Calu3 (cell line): ENCODE measurements around the gene RAD51B. TPM values are rescaled to one million over a fixed set of nuclear protein-coding genes. Genes with fewer than 3 reads are reported as not detected.

Experiments
- BruUV-seq: library from RNA; stranded (reverse); fragments of 400-500 nt; replicated peaks from 2 replicates; lab custom pipeline; 2021; lab: Mats Ljungman, UMichigan
- CTCF ChIA-PET: fragments of 300-600 bp; sonication (Branson Sonifier 250); formaldehyde crosslinking; loops from one replicate; lab custom pipeline; 2022; ENCODE audit warnings: antibody characterized with exemption; lab: Charles Lee
- DNase-seq: peaks from one replicate; pipeline ENCODE4 v3.0.0; 2022
- H3K27ac Mint-ChIP-seq: one replicate; pipeline ENCODE4 v1.8.0; 2022; ENCODE audit warnings: mixed read lengths; ENCODE audit not compliant: unreplicated experiment
- H3K27me3 Mint-ChIP-seq: one replicate; pipeline ENCODE4 v1.8.0; 2022; ENCODE audit warnings: mixed read lengths; ENCODE audit not compliant: unreplicated experiment
- H3K36me3 Mint-ChIP-seq: one replicate; pipeline ENCODE4 v1.8.0; 2022; ENCODE audit warnings: mild to moderate bottlenecking, moderate library complexity, mixed read lengths; ENCODE audit not compliant: insufficient read depth, unreplicated experiment
- H3K4me1 Mint-ChIP-seq: one replicate; pipeline ENCODE4 v1.8.0; 2022; ENCODE audit warnings: mild to moderate bottlenecking, low read depth, mixed read lengths; ENCODE audit not compliant: unreplicated experiment
- H3K4me3 Mint-ChIP-seq: one replicate; pipeline ENCODE4 v1.8.0; 2022; ENCODE audit warnings: mild to moderate bottlenecking, low read depth, moderate library complexity, mixed read lengths; ENCODE audit not compliant: unreplicated experiment
- H3K9me3 Mint-ChIP-seq: one replicate; pipeline ENCODE4 v1.8.0; 2022; ENCODE audit warnings: low read depth, mixed read lengths; ENCODE audit not compliant: unreplicated experiment
- intact Hi-C: fragments of 100-400 bp; cut with micrococcal nuclease; formaldehyde crosslinking; loops from one replicate; pipeline ENCODE4 v1.10.0; 2022; ENCODE audit not compliant: unreplicated experiment
- total RNA-seq: library from RNA; stranded (reverse); gene quantifications from 2 replicates; pipeline ENCODE4 v1.2.3, GENCODE V29; 2022
- TF ChIP-seq, protein P1 (sequence below): fragments of 200-600 bp; IDR thresholded peaks from one replicate; pipeline ENCODE4 v1.8.0; 2022; ENCODE audit warnings: antibody characterized with exemption; ENCODE audit not compliant: unreplicated experiment

RAD51B gene
- total RNA-seq, 1 experiment from 2014 or later, result 24.7 TPM

DNA sequence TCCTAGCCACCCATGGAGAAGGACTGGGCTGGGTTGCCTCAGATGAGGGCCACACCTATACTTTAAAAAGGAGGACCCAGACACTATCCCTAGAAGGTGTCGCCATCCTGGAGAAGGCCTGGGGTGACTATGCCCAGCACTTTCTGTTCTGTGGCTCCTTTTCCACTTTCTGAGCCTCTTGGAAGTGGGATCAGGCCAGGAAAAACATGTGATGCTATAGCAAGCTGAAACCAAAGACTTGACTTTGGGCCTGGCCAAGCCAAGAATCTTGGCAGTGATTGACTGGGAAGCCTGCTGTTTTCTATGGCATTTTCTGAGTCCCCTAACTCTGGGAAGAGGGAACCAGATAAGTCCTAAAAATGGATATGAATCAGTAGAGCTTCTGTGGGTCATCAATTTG, 641.0 kb downstream of the RAD51B start:
- no TSS peak for BruUV-seq
- intact Hi-C loops, result no loop called here
- no peaks in the 10 kb centered on the region for H3K9me3 Mint-ChIP-seq
- no peaks in the 10 kb centered on the region for H3K27me3 Mint-ChIP-seq
- TF ChIP-seq, protein P1, sequence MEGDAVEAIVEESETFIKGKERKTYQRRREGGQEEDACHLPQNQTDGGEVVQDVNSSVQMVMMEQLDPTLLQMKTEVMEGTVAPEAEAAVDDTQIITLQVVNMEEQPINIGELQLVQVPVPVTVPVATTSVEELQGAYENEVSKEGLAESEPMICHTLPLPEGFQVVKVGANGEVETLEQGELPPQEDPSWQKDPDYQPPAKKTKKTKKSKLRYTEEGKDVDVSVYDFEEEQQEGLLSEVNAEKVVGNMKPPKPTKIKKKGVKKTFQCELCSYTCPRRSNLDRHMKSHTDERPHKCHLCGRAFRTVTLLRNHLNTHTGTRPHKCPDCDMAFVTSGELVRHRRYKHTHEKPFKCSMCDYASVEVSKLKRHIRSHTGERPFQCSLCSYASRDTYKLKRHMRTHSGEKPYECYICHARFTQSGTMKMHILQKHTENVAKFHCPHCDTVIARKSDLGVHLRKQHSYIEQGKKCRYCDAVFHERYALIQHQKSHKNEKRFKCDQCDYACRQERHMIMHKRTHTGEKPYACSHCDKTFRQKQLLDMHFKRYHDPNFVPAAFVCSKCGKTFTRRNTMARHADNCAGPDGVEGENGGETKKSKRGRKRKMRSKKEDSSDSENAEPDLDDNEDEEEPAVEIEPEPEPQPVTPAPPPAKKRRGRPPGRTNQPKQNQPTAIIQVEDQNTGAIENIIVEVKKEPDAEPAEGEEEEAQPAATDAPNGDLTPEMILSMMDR, result no peak
- no peak overlapping the region for H3K27ac Mint-ChIP-seq
- H3K4me1 Mint-ChIP-seq, result peaks cover 48% of the 10 kb centered on the region
- CTCF ChIA-PET, result no interaction called here
- no peaks in the 10 kb centered on the region for H3K36me3 Mint-ChIP-seq
- DNase-seq, result no peak
- no peak overlapping the region for H3K4me3 Mint-ChIP-seq

GRCh38 chr14:68461086-68461485, 641.5 kb downstream of the RAD51B start:
- Mint-ChIP-seq H3K4me1 (peaks cover 49% of the 10 kb centered on the region), H3K4me3 (no peak overlapping the region), H3K36me3 (no peaks in the 10 kb centered on the region), H3K9me3 (no peaks in the 10 kb centered on the region), H3K27me3 (no peaks in the 10 kb centered on the region), H3K27ac (no peak overlapping the region)
- TF ChIP-seq, protein P1, result no peak
- intact Hi-C loops, result no loop called here
- CTCF ChIA-PET, result no interaction called here
- no TSS peak for BruUV-seq
- DNase-seq, result no peak

DNA sequence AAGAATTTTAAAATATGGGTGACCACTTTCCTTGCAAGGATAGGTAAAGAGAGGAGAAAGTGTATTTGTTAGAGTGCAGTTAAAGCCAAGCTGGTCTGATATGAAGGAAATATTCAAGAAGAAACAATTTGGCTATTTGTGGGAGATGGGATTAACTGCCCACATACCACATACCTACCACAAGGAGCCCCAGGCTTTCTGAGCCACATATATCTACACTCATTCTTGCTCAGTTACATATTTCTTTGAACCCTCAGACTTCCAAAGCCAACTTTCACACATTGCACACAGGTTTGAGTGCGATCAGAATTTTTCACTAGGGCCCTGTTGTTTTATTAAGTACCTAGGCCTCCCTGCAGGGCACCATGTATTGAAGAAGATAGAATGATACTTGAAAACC, 643.1 kb downstream of the RAD51B start:
- H3K4me1 Mint-ChIP-seq, result peaks cover 49% of the 10 kb centered on the region
- intact Hi-C loops, result no loop called here
- H3K4me3 Mint-ChIP-seq, result no peak overlapping the region
- DNase-seq, result no peak
- TF ChIP-seq, protein P1, result no peak
- H3K27ac Mint-ChIP-seq, result no peak overlapping the region
- H3K9me3 Mint-ChIP-seq, result no peaks in the 10 kb centered on the region
- CTCF ChIA-PET, result interaction anchor here (0.6 kb wide), 1 partner anchor 158 kb away, joined by 3 read pairs; no protein-coding TSS in a partner anchor
- BruUV-seq, result no TSS peak
- H3K36me3 Mint-ChIP-seq, result no peaks in the 10 kb centered on the region
- no peaks in the 10 kb centered on the region for H3K27me3 Mint-ChIP-seq

DNA sequence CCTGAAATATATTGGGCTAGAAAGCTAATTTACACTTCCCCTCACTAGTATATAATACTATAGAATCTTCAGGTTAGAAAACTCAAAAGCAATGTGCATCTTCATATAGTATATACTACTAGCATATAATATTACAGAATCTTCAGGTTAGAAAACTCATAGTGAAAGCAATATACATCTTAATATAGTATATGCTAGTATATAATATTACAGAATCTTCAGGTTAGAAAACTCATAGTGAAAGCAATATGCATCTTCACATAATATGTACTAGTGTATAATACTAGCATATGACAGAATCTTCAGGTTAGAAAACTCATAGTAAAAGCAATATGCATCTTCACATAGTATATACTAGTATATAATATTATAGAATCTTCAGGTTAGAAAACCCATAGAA, 643.7 kb downstream of the RAD51B start:
- Mint-ChIP-seq H3K4me1 (peaks cover 55% of the 10 kb centered on the region), H3K27me3 (no peaks in the 10 kb centered on the region), H3K4me3 (no peak overlapping the region), H3K9me3 (no peaks in the 10 kb centered on the region), H3K36me3 (no peaks in the 10 kb centered on the region), H3K27ac (no peak overlapping the region)
- CTCF ChIA-PET, result interaction anchor here (0.6 kb wide), 1 partner anchor 157 kb away, joined by 3 read pairs; no protein-coding TSS in a partner anchor
- DNase-seq, result no peak
- BruUV-seq, result no TSS peak
- intact Hi-C loops, result no loop called here
- TF ChIP-seq, protein P1, result no peak
